Esophagus squamous epithelium (tissue), 4 donors: Measurements from ENCODE around the gene CCSAP.

ENCODE experiments used
- POLR2A ChIP-seq, 4 donors: fragments of 450-650 bp; IDR thresholded peaks; one replicate each; pipeline ENCODE4 v1.6.1; 2017; ENCODE audit warnings: antibody characterized with exemption in 4 of 4, mild to moderate bottlenecking in 4 of 4, moderate library complexity in 3 of 4
- TF ChIP-seq, protein P1 (sequence below), 6 experiments: fragments of 450-650 bp in 4 of 6; fragments of 200-600 bp in 2 of 6; sonication (generic) in 2 of 6; IDR thresholded peaks; one replicate each; pipeline ENCODE4 v1.5.1; 2016 to 2019; ENCODE audit warnings: antibody characterized with exemption in 6 of 6, mild to moderate bottlenecking in 4 of 6, moderate library complexity in 4 of 6

DNA sequence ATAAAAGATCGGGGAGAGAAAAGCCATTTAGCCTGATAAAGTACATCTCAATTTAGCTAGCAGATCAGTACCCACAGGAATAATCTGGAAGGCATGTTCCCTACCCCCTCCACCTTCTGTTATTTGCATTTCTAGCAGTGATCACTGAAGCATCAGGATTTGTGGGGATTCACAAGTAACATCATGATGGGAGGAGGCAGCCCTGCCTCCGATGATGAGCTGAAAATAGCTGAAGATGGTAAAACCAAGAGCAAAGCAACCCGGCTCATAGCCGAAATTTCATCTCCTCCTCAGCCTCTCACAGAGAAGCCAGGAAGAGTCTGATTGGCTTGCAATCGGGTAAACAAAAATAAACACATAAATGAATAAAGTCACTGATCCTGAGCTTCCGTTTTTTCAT lies 2.4 kb downstream of the CCSAP start:
- TF ChIP-seq, protein P1, sequence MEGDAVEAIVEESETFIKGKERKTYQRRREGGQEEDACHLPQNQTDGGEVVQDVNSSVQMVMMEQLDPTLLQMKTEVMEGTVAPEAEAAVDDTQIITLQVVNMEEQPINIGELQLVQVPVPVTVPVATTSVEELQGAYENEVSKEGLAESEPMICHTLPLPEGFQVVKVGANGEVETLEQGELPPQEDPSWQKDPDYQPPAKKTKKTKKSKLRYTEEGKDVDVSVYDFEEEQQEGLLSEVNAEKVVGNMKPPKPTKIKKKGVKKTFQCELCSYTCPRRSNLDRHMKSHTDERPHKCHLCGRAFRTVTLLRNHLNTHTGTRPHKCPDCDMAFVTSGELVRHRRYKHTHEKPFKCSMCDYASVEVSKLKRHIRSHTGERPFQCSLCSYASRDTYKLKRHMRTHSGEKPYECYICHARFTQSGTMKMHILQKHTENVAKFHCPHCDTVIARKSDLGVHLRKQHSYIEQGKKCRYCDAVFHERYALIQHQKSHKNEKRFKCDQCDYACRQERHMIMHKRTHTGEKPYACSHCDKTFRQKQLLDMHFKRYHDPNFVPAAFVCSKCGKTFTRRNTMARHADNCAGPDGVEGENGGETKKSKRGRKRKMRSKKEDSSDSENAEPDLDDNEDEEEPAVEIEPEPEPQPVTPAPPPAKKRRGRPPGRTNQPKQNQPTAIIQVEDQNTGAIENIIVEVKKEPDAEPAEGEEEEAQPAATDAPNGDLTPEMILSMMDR (IDR thresholded peaks at IDR 0.05): no peak
- TF ChIP-seq POLR2A (IDR thresholded peaks at IDR 0.05): no peak
